A549 (cell line): Measurements from ENCODE around the gene CRNKL1. TPM values are rescaled to one million over a fixed set of nuclear protein-coding genes. Genes with fewer than 3 reads are reported as not detected.
A peak's percentile ranks its signal among the peaks of the same experiment; 100 is the strongest.

Experiments
- ATAC-seq, 2 experiments: fragments of 200-7000 bp in 1 of 2; fragments of >200 bp in 1 of 2; cut with Nextera tagmentation in 1 of 2; cut with Tn5 transposase in 1 of 2; 3 replicates each; pipeline versions ENCODE4 v1.8.0 to v1.9.1; 2018 to 2020; ENCODE audit warnings: mild to moderate bottlenecking in 1 of 2, moderate library complexity in 1 of 2
- CTCF ChIA-PET: fragments of 300-600 bp; sonication (Branson Sonifier 250); formaldehyde crosslinking; extraction: SDS; loops from one replicate; lab custom pipeline; 2021; ENCODE audit warnings: antibody characterized with exemption, inconsistent platforms; lab: Yijun Ruan, JAX
- POLR2A ChIA-PET: fragments of 350-600 bp; formaldehyde crosslinking; extraction: SDS; loops from one replicate; lab custom pipeline; 2021; ENCODE audit warnings: antibody characterized with exemption, inconsistent platforms; lab: Yijun Ruan, JAX
- DNase-seq, 2 experiments: peaks; one replicate each; pipeline versions ENCODE4 v3.0.0 to v3.0.0-alpha.2; 2011 to 2016; ENCODE audit warnings: low read depth in 1 of 2, low spot score in 1 of 2
- FAIRE-seq: peaks from 2 replicates; lab custom pipeline; 2011; peaks lifted over from hg19 to GRCh38; lab: Jason Lieb, UNC
- H3K27ac ChIP-seq, 2 experiments: fragments of >200 bp; sonication (Bioruptor Twin); formaldehyde crosslinking; 3 replicates each; pipeline ENCODE4 v1.5.1; 2016 to 2017
- H3K4me1 ChIP-seq: fragments of >200 bp; sonication (Bioruptor Twin); formaldehyde crosslinking; 3 replicates; pipeline ENCODE4 v1.6.1; 2016
- H3K4me2 ChIP-seq: fragments of >200 bp; sonication (Bioruptor Twin); formaldehyde crosslinking; 3 replicates; pipeline ENCODE4 v1.6.1; 2016
- H3K4me3 ChIP-seq: fragments of >200 bp; sonication (Bioruptor Twin); formaldehyde crosslinking; 3 replicates; pipeline ENCODE4 v1.5.1; 2016
- H3K9me3 ChIP-seq: fragments of >200 bp; sonication (Bioruptor Twin); formaldehyde crosslinking; 3 replicates; pipeline ENCODE4 v1.6.1; 2016
- CHD2 ChIP-seq: fragments of 150-350 bp; IDR thresholded peaks from 2 replicates; pipeline ENCODE4 v1.6.1; 2014; ENCODE audit warnings: low read length; ENCODE audit not compliant: partially characterized antibody
- EP300 ChIP-seq, 2 experiments: fragments of >200 bp; sonication (Bioruptor Twin); formaldehyde crosslinking; IDR thresholded peaks; 2 replicates in 1 of 2; 3 replicates in 1 of 2; pipeline ENCODE4 v1.6.1; 2016 to 2017
- FOSB ChIP-seq: fragments of 250-450 bp; sonication (Bioruptor Pico); IDR thresholded peaks from 2 replicates; pipeline ENCODE4 v1.5.0; 2020; ENCODE audit warnings: mild to moderate bottlenecking, moderate library complexity
- GATA3 ChIP-seq: IDR thresholded peaks from 2 replicates; pipeline ENCODE4 v1.6.1; 2012; ENCODE audit warnings: borderline replicate concordance
- HEYL ChIP-seq: fragments of 250-450 bp; sonication (Bioruptor Pico); IDR thresholded peaks from 2 replicates; pipeline ENCODE4 v1.8.0; 2021; ENCODE audit warnings: mild to moderate bottlenecking, moderate library complexity
- HMGXB4 ChIP-seq: fragments of 250-450 bp; sonication (Bioruptor Pico); IDR thresholded peaks from 2 replicates; pipeline ENCODE4 v1.5.0; 2021; ENCODE audit warnings: mild to moderate bottlenecking, moderate library complexity, borderline replicate concordance
- HOXA7 ChIP-seq: fragments of 250-450 bp; sonication (Bioruptor Pico); IDR thresholded peaks from 2 replicates; pipeline ENCODE4 v1.5.0; 2020; ENCODE audit warnings: mild to moderate bottlenecking, moderate library complexity
- JUN ChIP-seq, 2 experiments: fragments of >200 bp; sonication (Bioruptor Twin); formaldehyde crosslinking; IDR thresholded peaks; 2 replicates in 1 of 2; 3 replicates in 1 of 2; pipeline ENCODE4 v1.6.1; 2016 to 2017
- JUNB ChIP-seq: fragments of >200 bp; sonication (Bioruptor Twin); formaldehyde crosslinking; IDR thresholded peaks from 2 replicates; pipeline ENCODE4 v1.6.1; 2016
- KDM1A ChIP-seq: fragments of 200-600 bp; sonication (generic); IDR thresholded peaks from 2 replicates; pipeline ENCODE4 v1.6.1; 2016; ENCODE audit warnings: low read depth, mild to moderate bottlenecking
- MAFK ChIP-seq: fragments of 450-650 bp; IDR thresholded peaks from 2 replicates; pipeline ENCODE4 v1.6.1; 2014; ENCODE audit not compliant: partially characterized antibody
- MAX ChIP-seq: IDR thresholded peaks from 2 replicates; pipeline ENCODE4 v1.6.1; 2012
- MYC ChIP-seq: IDR thresholded peaks from 2 replicates; pipeline ENCODE4 v1.6.1; 2012; ENCODE audit warnings: mild to moderate bottlenecking, inconsistent platforms, low read length, improper control_type of control experiment, borderline replicate concordance
- NFE2L2 ChIP-seq: fragments of 150-350 bp; conservative IDR thresholded peaks from 2 replicates; pipeline ENCODE4 v1.6.1; 2014; ENCODE audit warnings: low read length
- POLR2A ChIP-seq: IDR thresholded peaks from 2 replicates; pipeline ENCODE4 v1.6.1; 2012; ENCODE audit warnings: mild to moderate bottlenecking, low read length
- POLR2AphosphoS2 ChIP-seq: conservative IDR thresholded peaks from 2 replicates; pipeline ENCODE4 v1.6.1; 2012; ENCODE audit warnings: low read length, improper control_type of control experiment, inconsistent platforms
- RAD21 ChIP-seq, 2 experiments: fragments of >200 bp in 1 of 2; sonication (Bioruptor Twin) in 1 of 2; formaldehyde crosslinking in 1 of 2; IDR thresholded peaks in 1 of 2; conservative IDR thresholded peaks in 1 of 2; 2 replicates in 1 of 2; 3 replicates in 1 of 2; pipeline ENCODE4 v1.6.1; 2012 to 2018; ENCODE audit warnings: inconsistent platforms in 1 of 2
- RARB ChIP-seq: fragments of 250-450 bp; sonication (Bioruptor Pico); IDR thresholded peaks from 2 replicates; pipeline ENCODE4 v1.8.0; 2021; ENCODE audit warnings: mild to moderate bottlenecking, moderate library complexity
- REST ChIP-seq: fragments of 200-600 bp; sonication (generic); IDR thresholded peaks from 2 replicates; pipeline ENCODE4 v1.6.1; 2016; ENCODE audit warnings: antibody characterized with exemption, mild to moderate bottlenecking, moderate library complexity
- SREBF2 ChIP-seq: fragments of 450-650 bp; IDR thresholded peaks from 2 replicates; pipeline ENCODE4 v1.6.1; 2014; ENCODE audit warnings: mild to moderate bottlenecking, moderate library complexity
- ZC3H11A ChIP-seq: fragments of 450-650 bp; IDR thresholded peaks from 2 replicates; pipeline ENCODE4 v1.6.1; 2014; ENCODE audit warnings: antibody characterized with exemption, mild to moderate bottlenecking
- ZSCAN20 ChIP-seq: fragments of 250-450 bp; sonication (Bioruptor Pico); IDR thresholded peaks from 2 replicates; pipeline ENCODE4 v1.8.0; 2022; ENCODE audit warnings: mild to moderate bottlenecking, moderate library complexity
- WGBS: methylation state at CpG from one replicate; pipeline ENCODE4 v1.1.6; 2017; ENCODE audit errors: missing lambda C conversion rate; 5-methylcytosine and 5-hydroxymethylcytosine counted together
- polyA plus RNA-seq, 4 experiments: library from polyadenylated mRNA; depleted of rRNA in 3 of 4; stranded (reverse); fragments of >200 nt; fragmentation: RNase III in 1 of 4; extraction: RNeasy Plus Mini Kit Qiagen cat#74134 plus additional on column Dnase treatment in 1 of 4; gene quantifications; 2 replicates in 3 of 4; 3 replicates in 1 of 4; pipeline ENCODE4 v1.2.3, GENCODE V29; 2011 to 2017

CRNKL1 gene
- polyA plus RNA-seq, 2 of the 4 experiments (the other 2 are of a cell fraction), result 19.4 to 32.1 TPM

GRCh38 chr20:20003031-20003954, 49.0 kb downstream of the CRNKL1 start:
- FAIRE-seq (no peak), ATAC-seq (no peak), DNase-seq (no peak)
- POLR2A ChIA-PET, result no interaction called here
- no peak overlapping the region for H3K4me2 ChIP-seq
- CTCF ChIA-PET, result interaction anchor here (0.5 to 4.4 kb wide), 7 partner anchors 9 to 819 kb away, joined by 3 to 27 read pairs (median 4); partner anchors contain the start of gene NAA20
- TF ChIP-seq GATA3, result no peak
- no peak for TF ChIP-seq FOSB
- no peak for TF ChIP-seq JUN (IDR thresholded peaks at IDR 0.05)
- TF ChIP-seq HOXA7 (CRISPR knock-in tag), result no peak
- no peak for TF ChIP-seq POLR2A
- no peak for TF ChIP-seq EP300 (IDR thresholded peaks at IDR 0.05)
- no peak for TF ChIP-seq HMGXB4 (CRISPR knock-in tag)
- TF ChIP-seq MAX, result no peak
- no peak for TF ChIP-seq KDM1A
- no peak for TF ChIP-seq ZC3H11A
- no peak for TF ChIP-seq CHD2
- no peak for TF ChIP-seq POLR2AphosphoS2
- TF ChIP-seq RAD21 (conservative IDR thresholded peaks at IDR 0.05 in 1 of 2, IDR thresholded peaks at IDR 0.05 in 1 of 2), result no peak
- H3K27ac ChIP-seq, result no peak overlapping the region
- 90% methylated on average over 23 of the region's 23 CpGs for WGBS
- no peaks in the 10 kb centered on the region for H3K4me1 ChIP-seq
- H3K9me3 ChIP-seq, result no peaks in the 10 kb centered on the region
- no peak overlapping the region for H3K4me3 ChIP-seq

GRCh38 chr20:20002101-20002998, 49.9 kb downstream of the CRNKL1 start:
- FAIRE-seq (no peak), DNase-seq (no peak)
- Histone ChIP-seq H3K4me2 (no peak overlapping the region), H3K4me1 (no peaks in the 10 kb centered on the region), H3K4me3 (no peak overlapping the region)
- CTCF ChIA-PET, result interaction anchor here (0.7 to 4.4 kb wide), 4 partner anchors 8 to 217 kb away, joined by 3 to 27 read pairs (median 12); partner anchors contain the start of gene NAA20
- POLR2A ChIA-PET, result no interaction called here
- 92% methylated on average over 9 of the region's 9 CpGs for WGBS
- peak; percentile 50 for TF ChIP-seq MAFK
- no peak for TF ChIP-seq ZSCAN20 (CRISPR knock-in tag)
- TF ChIP-seq, all 56 proteins: peak for 1
- no peak for ATAC-seq
- Histone ChIP-seq H3K9me3 (no peaks in the 10 kb centered on the region), H3K27ac (no peak overlapping the region)

- Histone ChIP-seq H3K4me1 (peaks cover 4% of the 10 kb centered on the region; the same call in 2 of the 3 replicates), H3K4me3 (no peak overlapping the region), H3K4me2 (no peak overlapping the region), H3K27ac (no peak overlapping the region), H3K9me3 (no peaks in the 10 kb centered on the region)
- WGBS, result 95% methylated on average over 14 of the region's 14 CpGs
- ATAC-seq, result no peak
- no peak for DNase-seq
- ChIA-PET CTCF (interaction anchor here (1.0 to 8.1 kb wide), 6 partner anchors 8 to 313 kb away, joined by 4 to 80 read pairs (median 6); no protein-coding TSS in a partner anchor), POLR2A (no interaction called here)
- TF ChIP-seq HEYL, result no peak
- no peak for TF ChIP-seq JUNB
- no peak for TF ChIP-seq RARB (CRISPR knock-in tag)
- TF ChIP-seq MYC, result no peak
- TF ChIP-seq SREBF2, result no peak
- TF ChIP-seq NFE2L2, result no peak
- TF ChIP-seq JUN (IDR thresholded peaks at IDR 0.05), result no peak
- TF ChIP-seq REST, result no peak
- FAIRE-seq, result no peak
Observed at GRCh38 chr20:20000211-20000968, 51.9 kb downstream of the CRNKL1 start.
